Measurements from ENCODE around the gene UBR2. TPM values are rescaled to one million over a fixed set of nuclear protein-coding genes. Genes with fewer than 3 reads are reported as not detected.
"Not testable (repeated sequence)": the region's sequence is repeated elsewhere in the genome, so short reads cannot be mapped to it uniquely, and the experiment has no call there.

Gene UBR2
- total RNA-seq, 1 donor from 2014 or later: 8.3 TPM

DNA sequence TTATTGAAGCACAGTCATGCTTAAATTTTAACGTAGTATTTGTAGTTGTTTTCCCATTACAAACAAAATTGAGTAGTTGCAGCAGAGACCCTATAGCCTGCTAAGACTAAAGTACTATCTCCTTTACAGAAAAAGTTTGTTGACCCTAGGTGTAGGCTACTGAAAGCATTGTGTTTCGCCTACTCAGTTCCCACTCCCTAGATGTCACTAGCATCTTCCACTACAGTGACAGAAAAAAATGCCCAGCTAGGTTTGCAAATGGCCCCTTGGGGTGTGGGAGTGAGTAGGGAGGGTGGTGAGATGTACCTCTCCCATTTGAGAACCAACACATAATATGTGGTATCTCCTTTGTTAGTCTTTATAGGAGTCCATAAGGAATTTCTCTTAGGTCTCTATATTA, 34.5 kb downstream of the UBR2 start:
- DNase-seq (ENCODE audit: low read depth): no peak
- no peak overlapping the region for H3K4me3 ChIP-seq (ENCODE audit: low read depth, low read length)
- TF ChIP-seq, protein P1, sequence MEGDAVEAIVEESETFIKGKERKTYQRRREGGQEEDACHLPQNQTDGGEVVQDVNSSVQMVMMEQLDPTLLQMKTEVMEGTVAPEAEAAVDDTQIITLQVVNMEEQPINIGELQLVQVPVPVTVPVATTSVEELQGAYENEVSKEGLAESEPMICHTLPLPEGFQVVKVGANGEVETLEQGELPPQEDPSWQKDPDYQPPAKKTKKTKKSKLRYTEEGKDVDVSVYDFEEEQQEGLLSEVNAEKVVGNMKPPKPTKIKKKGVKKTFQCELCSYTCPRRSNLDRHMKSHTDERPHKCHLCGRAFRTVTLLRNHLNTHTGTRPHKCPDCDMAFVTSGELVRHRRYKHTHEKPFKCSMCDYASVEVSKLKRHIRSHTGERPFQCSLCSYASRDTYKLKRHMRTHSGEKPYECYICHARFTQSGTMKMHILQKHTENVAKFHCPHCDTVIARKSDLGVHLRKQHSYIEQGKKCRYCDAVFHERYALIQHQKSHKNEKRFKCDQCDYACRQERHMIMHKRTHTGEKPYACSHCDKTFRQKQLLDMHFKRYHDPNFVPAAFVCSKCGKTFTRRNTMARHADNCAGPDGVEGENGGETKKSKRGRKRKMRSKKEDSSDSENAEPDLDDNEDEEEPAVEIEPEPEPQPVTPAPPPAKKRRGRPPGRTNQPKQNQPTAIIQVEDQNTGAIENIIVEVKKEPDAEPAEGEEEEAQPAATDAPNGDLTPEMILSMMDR (conservative IDR thresholded peaks at IDR 0.05; ENCODE audit: low read depth, low read length): no peak

DNA sequence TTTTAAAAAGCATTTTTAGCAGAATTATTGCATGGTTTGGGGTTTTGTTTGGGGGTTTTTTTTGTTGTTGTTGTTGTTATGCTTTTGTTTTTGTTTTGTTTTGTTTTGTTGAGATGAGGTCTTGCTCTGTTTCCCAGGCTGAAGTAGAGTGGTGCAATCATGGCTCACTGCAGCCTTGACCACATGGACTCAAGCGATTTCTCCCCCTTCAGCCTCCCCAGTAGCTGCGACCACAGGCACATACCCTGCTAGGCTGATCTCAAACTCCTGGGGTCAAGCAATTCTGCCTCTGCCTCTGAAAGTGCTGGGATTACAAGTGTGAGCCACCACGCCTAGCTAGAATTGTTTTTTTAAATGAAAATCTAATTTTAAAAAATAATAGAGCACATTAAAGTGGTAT, 35.7 kb downstream of the UBR2 start:
- TF ChIP-seq, protein P1 (conservative IDR thresholded peaks at IDR 0.05; ENCODE audit: low read depth, low read length): no peak
- H3K4me3 ChIP-seq (ENCODE audit: low read depth, low read length): no peak overlapping the region
- no peak for DNase-seq (ENCODE audit: low read depth)

DNA sequence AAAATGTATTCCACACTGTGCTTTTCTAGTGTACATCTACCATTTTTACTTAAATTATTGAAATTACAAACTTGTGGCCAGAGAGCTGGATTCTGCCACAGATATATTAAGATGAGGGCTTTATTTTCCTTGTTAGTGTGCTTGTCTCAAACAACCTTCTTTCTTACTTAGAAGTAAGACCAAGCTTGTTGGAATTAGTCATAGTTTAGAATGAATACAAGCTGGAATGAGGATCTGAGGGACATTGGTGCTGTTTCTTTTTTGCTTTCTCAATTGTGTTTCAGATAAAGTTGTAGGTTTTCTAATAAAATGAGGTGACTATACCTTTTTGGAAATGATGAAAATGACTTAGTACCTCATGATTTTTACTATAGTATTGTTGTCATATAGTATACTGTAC, 40.3 kb downstream of the UBR2 start:
- TF ChIP-seq, protein P1 (conservative IDR thresholded peaks at IDR 0.05; ENCODE audit: low read depth, low read length): no peak
- no peak overlapping the region for H3K4me3 ChIP-seq (ENCODE audit: low read depth, low read length)
- DNase-seq (ENCODE audit: low read depth): no peak

DNA sequence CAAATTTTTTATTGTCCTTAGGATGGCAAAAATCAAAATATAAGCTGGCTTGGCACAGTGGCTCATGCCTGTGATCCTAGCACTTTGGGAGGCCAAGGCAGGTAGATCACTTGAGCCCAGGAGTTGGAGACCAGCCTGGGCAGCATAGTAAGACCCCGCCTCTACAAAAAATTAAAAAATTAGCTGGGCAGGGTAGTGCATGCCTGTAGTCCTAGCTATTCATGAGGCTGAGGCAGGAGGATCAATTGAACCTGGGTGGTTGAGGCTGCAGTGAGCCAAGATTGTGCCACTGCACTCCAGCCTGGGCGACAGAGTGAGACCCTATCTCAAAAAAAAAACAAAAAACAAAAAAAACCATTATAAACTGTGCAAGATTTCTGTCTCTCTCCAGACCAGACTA, 40.9 kb downstream of the UBR2 start:
- DNase-seq (ENCODE audit: low read depth); H3K4me3 ChIP-seq (ENCODE audit: low read depth, low read length): not testable (repeated sequence)

DNA sequence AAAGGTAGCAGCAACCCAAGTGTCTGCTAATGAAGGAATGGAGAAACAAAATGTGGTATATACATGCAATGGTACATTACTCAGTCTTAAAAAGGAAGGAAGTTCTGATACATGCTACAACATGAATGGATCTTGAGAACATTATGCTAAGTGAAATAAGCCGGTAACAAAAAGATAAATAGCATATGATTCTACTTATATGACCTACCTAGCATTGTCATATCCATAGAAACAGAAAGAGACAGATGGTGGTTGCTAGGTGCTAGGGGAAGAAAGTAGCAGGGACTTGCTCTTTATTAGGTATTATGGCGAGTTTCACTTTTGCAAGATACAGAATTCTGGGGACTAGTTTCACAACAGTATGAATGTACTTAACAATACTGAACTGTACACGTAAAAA, 46.6 kb downstream of the UBR2 start:
- H3K4me3 ChIP-seq (ENCODE audit: low read depth, low read length): no peak overlapping the region
- TF ChIP-seq, protein P1 (conservative IDR thresholded peaks at IDR 0.05; ENCODE audit: low read depth, low read length): no peak
- no peak for DNase-seq (ENCODE audit: low read depth)

DNA sequence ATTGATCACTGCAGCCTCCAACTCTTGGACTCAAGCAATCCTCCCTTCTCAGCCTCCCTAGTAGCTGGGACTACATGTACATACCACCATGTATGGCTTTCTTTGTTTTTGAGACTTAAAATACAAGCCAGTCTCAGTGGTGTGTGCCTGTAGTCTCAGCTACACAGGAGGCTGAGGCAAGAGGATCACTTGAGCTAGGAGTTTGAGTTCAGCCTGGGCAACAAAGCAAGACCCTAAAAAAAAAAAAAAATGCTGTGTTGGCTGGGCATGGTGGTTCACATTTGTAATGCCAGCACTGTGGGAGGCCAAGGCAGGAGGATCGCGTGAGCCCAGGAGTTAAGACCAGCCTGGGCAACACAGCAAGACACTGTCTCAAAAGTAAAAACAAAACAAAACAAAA, 51.7 kb downstream of the UBR2 start:
- no peak overlapping the region for H3K4me3 ChIP-seq (ENCODE audit: low read depth, low read length)
- DNase-seq (ENCODE audit: low read depth): no peak
- TF ChIP-seq, protein P1 (conservative IDR thresholded peaks at IDR 0.05; ENCODE audit: low read depth, low read length): no peak

DNA sequence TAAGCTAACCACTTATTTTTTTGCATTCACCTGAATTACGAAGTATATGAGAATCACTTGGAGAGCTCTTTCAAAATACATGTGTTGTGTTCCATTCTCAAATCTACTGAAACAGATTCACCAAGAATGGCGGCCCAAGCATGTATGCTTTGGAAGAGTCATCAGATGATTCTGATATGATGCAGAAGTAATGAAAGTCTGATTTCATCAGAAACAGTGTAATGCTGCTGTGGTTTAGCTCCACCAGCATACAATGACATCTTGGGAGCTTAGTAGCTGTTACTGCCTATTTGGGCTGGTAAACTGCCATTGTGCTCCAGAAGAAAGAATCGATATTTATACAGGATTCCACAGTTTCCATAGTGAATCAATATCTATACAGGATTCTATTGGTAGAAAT, 52.9 kb downstream of the UBR2 start:
- no peak for DNase-seq (ENCODE audit: low read depth)
- TF ChIP-seq, protein P1 (conservative IDR thresholded peaks at IDR 0.05; ENCODE audit: low read depth, low read length): no peak
- H3K4me3 ChIP-seq (ENCODE audit: low read depth, low read length): no peak overlapping the region

DNA sequence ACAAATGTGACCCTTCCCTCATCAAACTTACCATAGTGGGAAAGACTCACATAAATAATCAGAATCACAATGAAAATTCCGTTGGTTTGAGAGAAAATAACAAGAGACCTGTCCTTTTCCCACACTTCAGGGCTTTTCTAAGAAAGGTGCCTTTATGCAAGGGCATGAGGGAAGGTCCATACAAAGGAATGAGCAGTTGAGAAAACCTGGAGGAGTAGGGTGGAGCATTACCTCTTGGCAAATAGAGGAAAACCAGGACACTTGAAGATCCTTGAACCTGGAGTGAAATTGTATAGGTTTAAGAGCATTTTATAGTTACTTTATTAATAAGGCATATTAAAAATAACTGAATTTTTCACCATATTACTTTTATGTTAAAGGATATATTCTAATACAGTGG, 54.3 kb downstream of the UBR2 start:
- DNase-seq (ENCODE audit: low read depth): no peak
- TF ChIP-seq, protein P1 (conservative IDR thresholded peaks at IDR 0.05; ENCODE audit: low read depth, low read length): no peak
- no peak overlapping the region for H3K4me3 ChIP-seq (ENCODE audit: low read depth, low read length)

All from epithelial cell of proximal tubule (primary cell).